Uterus (tissue), 4 donors: ENCODE data around the gene SPR. TPM values are rescaled to one million over a fixed set of nuclear protein-coding genes. Genes with fewer than 3 reads are reported as not detected.

Experiments
- DNase-seq, 2 donors: peaks; one replicate each; pipeline ENCODE4 v3.0.0-alpha.2; 2019 to 2020
- H3K27ac ChIP-seq, 2 donors: fragments of 200-600 bp; sonication (generic); 1 replicate in 1 of 2; 2 replicates in 1 of 2; pipeline ENCODE4 v1.5.1; 2016 to 2018
- H3K27me3 ChIP-seq, 2 donors: fragments of 200-600 bp; sonication (generic); one replicate each; pipeline ENCODE4 v1.5.1; 2018 to 2019; ENCODE audit warnings: control low read depth in 1 of 2
- H3K36me3 ChIP-seq, 2 donors: fragments of 200-600 bp; sonication (generic); one replicate each; pipeline ENCODE4 v1.5.1; 2019; ENCODE audit warnings: control low read depth in 1 of 2
- H3K4me1 ChIP-seq, 2 donors: fragments of 200-600 bp; sonication (generic); one replicate each; pipeline ENCODE4 v1.5.1; 2018 to 2019; ENCODE audit warnings: control low read depth in 1 of 2
- H3K4me3 ChIP-seq, 2 donors: fragments of 200-600 bp; sonication (generic); 1 replicate in 1 of 2; 2 replicates in 1 of 2; pipeline ENCODE4 v1.5.1; 2018 to 2019; ENCODE audit warnings: mild to moderate bottlenecking in 1 of 2
- H3K9me3 ChIP-seq, 2 donors: fragments of 200-600 bp; sonication (generic); one replicate each; pipeline ENCODE4 v1.5.1; 2019; ENCODE audit warnings: control low read depth in 1 of 2
- POLR2A ChIP-seq, 2 donors: fragments of 450-650 bp; IDR thresholded peaks; one replicate each; pipeline ENCODE4 v1.6.1; 2016; ENCODE audit warnings: antibody characterized with exemption in 2 of 2, mild to moderate bottlenecking in 1 of 2, moderate library complexity in 1 of 2
- intact Hi-C: fragments of 100-400 bp; cut with DNase I; formaldehyde crosslinking; loops from one replicate; pipeline ENCODE4 v1.15.1; 2023; ENCODE audit warnings: low total_unique reads
- total RNA-seq, 4 donors: library from RNA; depleted of rRNA in 3 of 4; stranded (reverse); fragments of >200 nt in 3 of 4; gene quantifications; one replicate each; pipeline versions ENCODE4 v1.1.0 to v1.2.4, GENCODE V29; 2014 to 2023
- TF ChIP-seq, protein P1 (sequence below), 4 experiments: fragments of 200-600 bp in 2 of 4; fragments of 450-650 bp in 2 of 4; sonication (generic) in 2 of 4; IDR thresholded peaks; one replicate each; pipeline ENCODE4 v1.5.1; 2016 to 2019; ENCODE audit warnings: antibody characterized with exemption in 4 of 4, mild to moderate bottlenecking in 2 of 4, moderate library complexity in 1 of 4
- donor health status: DM: yes; HTN: yes; CAD: no.

SPR gene
- total RNA-seq, 4 donors from 2014 or later: 4.5 to 33.8 (median 18.8) TPM

DNA sequence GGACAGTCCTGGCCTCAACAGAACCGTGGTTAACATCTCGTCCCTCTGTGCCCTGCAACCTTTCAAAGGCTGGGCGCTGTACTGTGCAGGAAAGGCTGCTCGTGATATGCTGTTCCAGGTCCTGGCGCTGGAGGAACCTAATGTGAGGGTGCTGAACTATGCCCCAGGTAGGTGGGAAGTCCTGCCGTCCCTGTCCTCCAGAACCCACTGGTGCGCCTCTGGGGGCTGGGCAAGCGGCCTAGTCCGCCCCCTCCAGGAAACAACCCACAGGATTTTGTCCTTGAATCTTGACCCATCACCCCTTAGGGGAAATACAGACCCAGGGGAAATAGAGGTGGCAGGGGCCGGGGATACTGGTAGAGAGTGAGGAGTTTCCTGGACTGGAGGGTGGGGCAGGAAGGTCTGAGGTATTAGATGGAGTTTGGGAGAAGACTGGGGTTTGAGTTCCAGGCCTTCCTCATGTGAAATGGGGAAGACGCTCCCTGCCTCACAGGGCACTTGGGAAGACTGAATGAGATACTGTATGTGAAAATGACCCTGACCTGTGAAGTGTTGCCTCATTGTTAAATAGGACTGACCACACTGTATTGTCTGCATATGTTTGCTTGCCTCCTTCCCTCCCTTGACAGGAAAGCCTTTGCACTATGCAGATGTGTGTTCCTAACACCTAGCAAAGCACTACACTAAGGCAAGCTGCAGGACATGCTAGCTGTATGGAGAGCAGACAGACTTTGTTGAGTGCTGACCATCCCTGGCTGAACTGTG lies 1.4 kb downstream of the SPR start:
- Histone ChIP-seq H3K27ac (no peak overlapping the region), H3K4me3 (peak overlapping the region in 1 of 2 donors; percentile 83), H3K27me3 (no peaks in the 10 kb centered on the region), H3K9me3 (no peaks in the 10 kb centered on the region), H3K4me1 (peaks cover 0 to 5% of the 10 kb centered on the region in 2 donors), H3K36me3 (no peaks in the 10 kb centered on the region)
- DNase-seq: no peak
- intact Hi-C loops: no loop called here
- no peak for TF ChIP-seq POLR2A (IDR thresholded peaks at IDR 0.05)
- TF ChIP-seq, protein P1, sequence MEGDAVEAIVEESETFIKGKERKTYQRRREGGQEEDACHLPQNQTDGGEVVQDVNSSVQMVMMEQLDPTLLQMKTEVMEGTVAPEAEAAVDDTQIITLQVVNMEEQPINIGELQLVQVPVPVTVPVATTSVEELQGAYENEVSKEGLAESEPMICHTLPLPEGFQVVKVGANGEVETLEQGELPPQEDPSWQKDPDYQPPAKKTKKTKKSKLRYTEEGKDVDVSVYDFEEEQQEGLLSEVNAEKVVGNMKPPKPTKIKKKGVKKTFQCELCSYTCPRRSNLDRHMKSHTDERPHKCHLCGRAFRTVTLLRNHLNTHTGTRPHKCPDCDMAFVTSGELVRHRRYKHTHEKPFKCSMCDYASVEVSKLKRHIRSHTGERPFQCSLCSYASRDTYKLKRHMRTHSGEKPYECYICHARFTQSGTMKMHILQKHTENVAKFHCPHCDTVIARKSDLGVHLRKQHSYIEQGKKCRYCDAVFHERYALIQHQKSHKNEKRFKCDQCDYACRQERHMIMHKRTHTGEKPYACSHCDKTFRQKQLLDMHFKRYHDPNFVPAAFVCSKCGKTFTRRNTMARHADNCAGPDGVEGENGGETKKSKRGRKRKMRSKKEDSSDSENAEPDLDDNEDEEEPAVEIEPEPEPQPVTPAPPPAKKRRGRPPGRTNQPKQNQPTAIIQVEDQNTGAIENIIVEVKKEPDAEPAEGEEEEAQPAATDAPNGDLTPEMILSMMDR (IDR thresholded peaks at IDR 0.05): no peak

DNA sequence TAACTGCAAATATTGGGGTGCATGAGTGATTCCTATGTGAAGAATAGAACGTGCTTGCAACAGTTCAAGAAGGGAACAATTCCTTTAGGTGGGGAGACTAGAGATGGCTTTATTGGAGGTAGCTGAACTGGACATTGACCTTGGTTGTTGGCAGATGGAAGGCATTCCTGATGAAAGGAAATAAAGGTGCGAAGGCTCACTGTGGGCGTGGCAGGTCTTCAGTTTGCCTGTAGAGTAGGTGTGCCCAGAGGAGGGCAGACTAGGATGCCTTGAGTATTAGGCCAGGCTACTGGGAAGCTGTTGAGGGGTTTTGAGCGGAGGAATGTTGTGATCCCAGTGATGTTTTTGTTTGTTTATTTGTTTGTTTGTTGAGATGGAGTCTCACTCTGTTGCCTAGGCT lies 2.8 kb downstream of the SPR start:
- Histone ChIP-seq H3K9me3 (no peaks in the 10 kb centered on the region), H3K27ac (no peak overlapping the region), H3K36me3 (no peaks in the 10 kb centered on the region), H3K4me3 (no peak overlapping the region), H3K4me1 (peaks cover 0 to 5% of the 10 kb centered on the region in 2 donors), H3K27me3 (no peaks in the 10 kb centered on the region)
- no peak for DNase-seq
- intact Hi-C loops: no loop called here
- no peak for TF ChIP-seq POLR2A (IDR thresholded peaks at IDR 0.05)
- TF ChIP-seq, protein P1 (IDR thresholded peaks at IDR 0.05): no peak

DNA sequence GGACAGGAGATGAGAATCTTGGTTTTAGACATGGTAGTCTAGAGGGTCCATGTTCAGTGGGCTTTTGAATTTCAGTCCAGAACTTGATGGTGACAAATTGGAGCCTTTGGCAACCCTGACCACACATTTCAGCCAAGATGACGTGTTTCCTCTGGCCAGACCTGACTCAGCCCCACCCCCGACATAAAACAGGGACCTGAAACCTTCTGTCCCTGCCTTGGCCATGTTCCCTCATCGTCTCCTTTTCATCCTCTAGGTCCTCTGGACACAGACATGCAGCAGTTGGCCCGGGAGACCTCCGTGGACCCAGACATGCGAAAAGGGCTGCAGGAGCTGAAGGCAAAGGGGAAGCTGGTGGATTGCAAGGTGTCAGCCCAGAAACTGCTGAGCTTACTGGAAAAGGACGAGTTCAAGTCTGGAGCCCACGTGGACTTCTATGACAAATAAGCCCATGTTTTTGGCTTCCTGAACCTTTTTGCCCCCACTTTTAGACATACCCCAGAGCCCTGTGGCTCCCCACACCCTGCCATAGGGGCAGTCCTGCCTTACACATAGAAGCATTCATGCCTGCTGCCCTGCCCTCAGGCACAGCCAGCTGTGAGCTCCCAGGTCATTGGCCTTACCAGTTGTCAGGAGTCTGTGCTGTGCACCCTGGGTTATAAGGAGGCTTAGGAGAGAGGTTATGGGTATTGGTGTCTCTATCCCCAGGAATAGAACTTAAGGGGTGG lies 4.0 kb downstream of the SPR start:
- no peak overlapping the region for H3K27ac ChIP-seq
- no peak overlapping the region for H3K4me3 ChIP-seq
- TF ChIP-seq POLR2A (IDR thresholded peaks at IDR 0.05): no peak
- TF ChIP-seq, protein P1 (IDR thresholded peaks at IDR 0.05): no peak
- no peaks in the 10 kb centered on the region for H3K36me3 ChIP-seq
- no peak for DNase-seq
- intact Hi-C loops: no loop called here
- H3K9me3 ChIP-seq: no peaks in the 10 kb centered on the region
- H3K4me1 ChIP-seq: peaks cover 0 to 5% of the 10 kb centered on the region in 2 donors
- no peaks in the 10 kb centered on the region for H3K27me3 ChIP-seq

DNA sequence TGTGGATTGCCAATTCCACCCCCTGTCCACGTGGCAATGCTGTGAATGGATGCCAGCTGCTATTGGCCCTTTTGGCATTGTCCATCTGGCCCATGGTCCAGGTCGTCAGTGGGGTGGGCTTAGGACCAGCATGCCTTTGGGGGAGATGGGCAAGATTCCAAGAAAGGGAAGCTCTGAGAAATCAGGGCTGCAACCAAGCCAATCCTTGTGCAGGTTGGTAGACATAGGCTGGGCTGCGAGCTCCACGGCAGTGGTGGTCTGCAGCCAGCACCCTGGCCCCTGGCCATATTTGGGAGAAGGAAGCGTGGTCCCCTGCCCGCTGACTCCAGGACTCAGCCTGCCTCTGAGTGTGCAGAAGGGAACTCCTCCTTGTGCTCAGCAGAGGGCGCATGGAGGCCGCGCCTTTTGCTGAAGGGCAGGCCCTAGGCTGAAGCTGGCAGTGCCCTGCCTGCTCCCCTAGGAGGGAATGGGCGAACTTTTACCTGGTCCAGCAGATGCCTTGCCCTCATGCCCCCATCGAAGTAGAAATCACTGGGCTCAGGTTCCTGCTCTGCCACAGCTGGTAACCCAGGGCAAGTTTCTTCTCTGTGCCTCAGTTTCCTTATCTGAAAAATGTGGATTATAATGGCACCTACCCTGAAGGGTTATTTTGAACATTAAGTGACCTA lies 5.4 kb downstream of the SPR start:
- intact Hi-C loops: no loop called here
- Histone ChIP-seq H3K36me3 (no peaks in the 10 kb centered on the region), H3K4me1 (peaks cover 0 to 5% of the 10 kb centered on the region in 2 donors), H3K27ac (no peak overlapping the region), H3K4me3 (no peak overlapping the region), H3K9me3 (no peaks in the 10 kb centered on the region), H3K27me3 (no peaks in the 10 kb centered on the region)
- peak in 1 of 2 donors; percentile 49 for DNase-seq
- TF ChIP-seq POLR2A (IDR thresholded peaks at IDR 0.05): no peak
- TF ChIP-seq, protein P1 (IDR thresholded peaks at IDR 0.05): peak; percentile 59 to 67 (median 62)
